ENCODE data around the gene CYP26C1. TPM values are rescaled to one million over a fixed set of nuclear protein-coding genes. Genes with fewer than 3 reads are reported as not detected.
A peak's percentile ranks its signal among the peaks of the same experiment; 100 is the strongest.

Gene CYP26C1
- total and polyA plus RNA-seq, 8 donors = 0.04 to 0.17 (median 0.09) TPM; not detected in 1

- H3K36me3 ChIP-seq = no peaks in the 10 kb centered on the region
- intact Hi-C loops (cut with DNase I) = no loop called here
- 68 to 70% methylated on average over 5 of the region's 5 CpGs for WGBS, 2 donors
- H3K9me3 ChIP-seq = no peaks in the 10 kb centered on the region
- H3K27me3 ChIP-seq = peaks cover 0 to 20% (median 9%) of the 10 kb centered on the region in 4 donors
- no peak for DNase-seq
- TF ChIP-seq CTCF (IDR thresholded peaks at IDR 0.05) = no peak
- H3K4me1 ChIP-seq = peaks cover 10 to 15% (median 10%) of the 10 kb centered on the region in 3 donors
- peak in 1 of 4 donors; percentile 37 for ATAC-seq
- H3K4me3 ChIP-seq = no peak overlapping the region
- FAIRE-seq = no peak
- H3K27ac ChIP-seq = no peak overlapping the region
These were observed 10.0 kb downstream of the CYP26C1 start for GRCh38 chr10:93070378-93071176.

GRCh38 chr10:93071177-93071472 is 10.5 kb downstream of the CYP26C1 start:
- DNase-seq (no peak), FAIRE-seq (no peak), ATAC-seq (no peak)
- intact Hi-C loops (cut with DNase I) = no loop called here
- no peak for TF ChIP-seq CTCF (IDR thresholded peaks at IDR 0.05)
- Histone ChIP-seq H3K27ac (no peak overlapping the region), H3K36me3 (no peaks in the 10 kb centered on the region), H3K4me1 (peaks cover 10 to 15% (median 10%) of the 10 kb centered on the region in 3 donors), H3K27me3 (peaks cover 0 to 20% (median 9%) of the 10 kb centered on the region in 4 donors), H3K9me3 (no peaks in the 10 kb centered on the region), H3K4me3 (no peak overlapping the region)
- 69 to 76% methylated on average over 7 of the region's 7 CpGs for WGBS, 2 donors

GRCh38 chr10:93071674-93072224 is 11.2 kb downstream of the CYP26C1 start:
- no peak for FAIRE-seq
- H3K36me3 ChIP-seq = no peaks in the 10 kb centered on the region
- H3K27ac ChIP-seq = no peak overlapping the region
- peak; percentile 55 to 79 (median 67) for ATAC-seq
- no peaks in the 10 kb centered on the region for H3K9me3 ChIP-seq
- intact Hi-C loops (cut with DNase I) = no loop called here
- DNase-seq = peak in 2 of 6 donors; percentile 24 to 68
- 1 to 3% methylated on average over 37 of the region's 37 CpGs for WGBS, 2 donors
- peaks cover 10 to 15% (median 10%) of the 10 kb centered on the region in 3 donors for H3K4me1 ChIP-seq
- TF ChIP-seq CTCF (IDR thresholded peaks at IDR 0.05) = no peak
- peak overlapping the region; percentile 18 to 52 (median 30) for H3K4me3 ChIP-seq
- peaks cover 0 to 20% (median 9%) of the 10 kb centered on the region in 4 donors for H3K27me3 ChIP-seq

GRCh38 chr10:93072225-93072712 is 11.7 kb downstream of the CYP26C1 start:
- FAIRE-seq (no peak), DNase-seq (peak in 2 of 6 donors; percentile 61 to 70), ATAC-seq (peak; percentile 55 to 72 (median 64))
- Histone ChIP-seq H3K9me3 (no peaks in the 10 kb centered on the region), H3K36me3 (no peaks in the 10 kb centered on the region), H3K27me3 (peaks cover 0 to 22% (median 11%) of the 10 kb centered on the region in 4 donors), H3K4me1 (peaks cover 10 to 15% (median 10%) of the 10 kb centered on the region in 3 donors), H3K4me3 (peak overlapping the region; percentile 18 to 52 (median 30)), H3K27ac (no peak overlapping the region)
- intact Hi-C loops (cut with DNase I) = no loop called here
- WGBS, 2 donors = 0 to 1% methylated on average over 27 of the region's 27 CpGs
- no peak for TF ChIP-seq CTCF (IDR thresholded peaks at IDR 0.05)
